K562 (cell line): ENCODE measurements around the gene VEGFB. TPM values are rescaled to one million over a fixed set of nuclear protein-coding genes. Genes with fewer than 3 reads are reported as not detected.
A peak's percentile ranks its signal among the peaks of the same experiment; 100 is the strongest.

Source experiments
- ATAC-seq: fragments of 200-7000 bp; cut with Tn5 transposase; 3 replicates; pipeline ENCODE4 v1.9.1; 2020; ENCODE audit warnings: moderate library complexity
- BruUV-seq: library from RNA; stranded (reverse); fragments of 400-500 nt; replicated peaks from 2 replicates; lab custom pipeline; 2021; lab: Mats Ljungman, UMichigan
- CTCF ChIA-PET: fragments of 300-600 bp; formaldehyde crosslinking; extraction: SDS; loops from one replicate; lab custom pipeline; 2021; ENCODE audit warnings: low intra/inter-chr PET ratio; lab: Yijun Ruan, JAX
- POLR2A ChIA-PET: fragments of 300-600, 350-650 bp; sonication (Branson Sonifier 250); formaldehyde crosslinking; extraction: SDS; loops from one replicate; lab custom pipeline; 2021; ENCODE audit warnings: antibody characterized with exemption, inconsistent platforms; lab: Yijun Ruan, JAX
- DNase-seq, 4 experiments: peaks; one replicate each; pipeline versions ENCODE4 v3.0.0 to v3.0.0-alpha.2; 2011 to 2018; ENCODE audit warnings: low spot score in 3 of 4, mixed read lengths in 3 of 4; ENCODE audit errors: extremely low read depth in 1 of 4
- FAIRE-seq: peaks from 2 replicates; lab custom pipeline; 2011; peaks lifted over from hg19 to GRCh38; lab: Jason Lieb, UNC
- H2AFZ ChIP-seq: 2 replicates; pipeline ENCODE4 v1.6.0; 2011; ENCODE audit warnings: low read depth, low read length, control low read depth, inconsistent platforms
- H3K27ac ChIP-seq: fragments of 200-600 bp; 3 replicates; pipeline ENCODE4 v1.8.0; 2011; ENCODE audit warnings: low read depth, mild to moderate bottlenecking, control low read depth, inconsistent platforms, low read length, moderate library complexity, mixed read lengths; ENCODE audit errors: extremely low read depth
- H3K27me3 ChIP-seq, 2 experiments: fragments of 300-600 bp in 1 of 2; 2 replicates in 1 of 2; 3 replicates in 1 of 2; pipeline versions ENCODE4 v1.6.0 to v1.8.0; 2011; ENCODE audit warnings: inconsistent platforms in 2 of 2, low read length in 2 of 2, mild to moderate bottlenecking in 1 of 2, mixed read lengths in 1 of 2, moderate library complexity in 1 of 2; ENCODE audit not compliant: control insufficient read depth in 2 of 2, insufficient read depth in 2 of 2
- H3K36me3 ChIP-seq: fragments of 300-600 bp; 3 replicates; pipeline ENCODE4 v1.8.0; 2011; ENCODE audit warnings: mild to moderate bottlenecking, low read length, inconsistent platforms; ENCODE audit not compliant: control insufficient read depth, insufficient read depth
- H3K4me1 ChIP-seq, 2 experiments: fragments of 200-600 bp in 1 of 2; replicated peaks in 1 of 2; 2 replicates in 1 of 2; 3 replicates in 1 of 2; pipeline versions ENCODE4 v1.5.1 to v1.8.0; 2011; ENCODE audit warnings: inconsistent platforms in 2 of 2, low read length in 2 of 2, mild to moderate bottlenecking in 1 of 2, mixed read lengths in 1 of 2, moderate library complexity in 1 of 2; ENCODE audit not compliant: control insufficient read depth in 2 of 2, insufficient read depth in 2 of 2
- H3K4me2 ChIP-seq: 2 replicates; pipeline ENCODE4 v1.6.1; 2011; ENCODE audit warnings: low read length, control low read depth, inconsistent platforms, mixed read lengths; ENCODE audit not compliant: insufficient read depth
- H3K4me3 ChIP-seq: fragments of 200-600 bp; sonication (generic), shearing (Covaris generic); 2 replicates; pipeline ENCODE4 v1.5.1; 2016; ENCODE audit warnings: control low read depth, inconsistent platforms
- H3K79me2 ChIP-seq: fragments of 200-600 bp; 3 replicates; pipeline ENCODE4 v1.8.0; 2011; ENCODE audit warnings: low read length, inconsistent platforms; ENCODE audit not compliant: control insufficient read depth, insufficient read depth
- H3K9ac ChIP-seq, 2 experiments: 2 replicates each; pipeline versions ENCODE4 v1.6.0 to v1.6.1; 2011; ENCODE audit warnings: low read depth in 2 of 2, low read length in 2 of 2, control low read depth in 1 of 2, inconsistent platforms in 1 of 2, mild to moderate bottlenecking in 1 of 2, mixed read lengths in 1 of 2; ENCODE audit not compliant: insufficient read depth in 1 of 2
- H3K9me1 ChIP-seq: one replicate; pipeline ENCODE4 v1.6.0; 2011; ENCODE audit warnings: inconsistent platforms, mild to moderate bottlenecking, low read length, moderate library complexity; ENCODE audit not compliant: control insufficient read depth, insufficient read depth
- H3K9me3 ChIP-seq: replicated peaks from 2 replicates; pipeline ENCODE4 v1.5.1; 2011; ENCODE audit warnings: low read depth, low read length, inconsistent platforms; ENCODE audit not compliant: control insufficient read depth, insufficient read depth
- H4K20me1 ChIP-seq: replicated peaks from 2 replicates; pipeline ENCODE4 v1.6.1; 2011; ENCODE audit warnings: low read length, inconsistent platforms, mixed read lengths; ENCODE audit not compliant: control insufficient read depth, insufficient read depth
- CREBBP ChIP-seq: IDR thresholded peaks from one replicate; pipeline ENCODE4 v1.6.1; 2012; ENCODE audit warnings: low read depth, mild to moderate bottlenecking, control low read depth, inconsistent platforms, low read length
- RB1 ChIP-seq: fragments of 450-650 bp; IDR thresholded peaks from 2 replicates; pipeline ENCODE4 v1.6.1; 2017; ENCODE audit warnings: low read depth, mild to moderate bottlenecking
- RHOXF2B ChIP-seq: fragments of 250-450 bp; sonication (Bioruptor Pico); conservative IDR thresholded peaks from 2 replicates; pipeline ENCODE4 v1.5.1; 2021
- SOX6 ChIP-seq: fragments of 450-650 bp; IDR thresholded peaks from 2 replicates; pipeline ENCODE4 v1.6.1; 2014; ENCODE audit warnings: mild to moderate bottlenecking
- SRSF7 ChIP-seq: fragments of 200-400 bp; formaldehyde crosslinking; optimal IDR thresholded peaks from 2 replicates; pipeline ENCODE3; 2017; ENCODE audit warnings: mild to moderate bottlenecking, low read depth, low read length
- TCF3 ChIP-seq: sonication (generic); formaldehyde crosslinking; IDR thresholded peaks from 2 replicates; pipeline ENCODE4 v1.4.0; 2020; ENCODE audit warnings: mild to moderate bottlenecking, missing genetic modification reagents
- U2AF2 ChIP-seq: fragments of 200-400 bp; formaldehyde crosslinking; optimal IDR thresholded peaks from 2 replicates; pipeline ENCODE3; 2017; ENCODE audit warnings: low read depth, mild to moderate bottlenecking, low read length
- ZNF644 ChIP-seq: fragments of 200-800 bp; sonication (Bioruptor generic); IDR thresholded peaks from 2 replicates; pipeline ENCODE4 v1.6.1; 2016; ENCODE audit warnings: low read depth, missing genetic modification characterization, missing compliant biosample characterization
- ZNF717 ChIP-seq: fragments of 250-450 bp; sonication (Bioruptor Pico); IDR thresholded peaks from 2 replicates; pipeline ENCODE4 v1.5.0; 2021
- WGBS: fragments of 100-300 bp; shearing (Covaris generic); methylation state at CpG from one replicate; pipeline ENCODE4 v1.1.6; 2016; ENCODE audit warnings: low coverage, mixed read lengths; ENCODE audit not compliant: insufficient coverage; ENCODE audit errors: missing lambda C conversion rate; 5-methylcytosine and 5-hydroxymethylcytosine counted together
- in situ Hi-C: fragments of 300-500 bp; cut with MboI; formaldehyde crosslinking; loops from 4 replicates; pipeline ENCODE4 v1.15.0; 2018; ENCODE audit warnings: inconsistent platforms, mixed read lengths
- intact Hi-C: fragments of 100-400 bp; cut with micrococcal nuclease; formaldehyde crosslinking; loops from 2 replicates; pipeline ENCODE4 v1.14.2; 2022
- polyA plus RNA-seq, 8 experiments: library from polyadenylated mRNA; depleted of rRNA in 4 of 8; stranded (reverse) in 5 of 8; unstranded in 3 of 8; fragments of >200 nt; fragmentation: Nextera tagmentation in 2 of 8; fragmentation: Illumina TruSeq in 1 of 8; extraction: Ambion mirVana in 2 of 8; extraction: Trizol in 1 of 8; gene quantifications; 2 replicates each; pipeline versions ENCODE4 v1.2.1 to v1.2.3, GENCODE V29; 2011 to 2014; ENCODE audit warnings: inconsistent platforms in 1 of 8, missing spikeins in 1 of 8
- total RNA-seq, 7 experiments: library from RNA; depleted of rRNA in 6 of 7; stranded (reverse); fragments of >200 nt in 6 of 7; fragmentation: Illumina TruSeq in 2 of 7; extraction: Trizol in 2 of 7; gene quantifications; 2 replicates each; pipeline versions ENCODE4 v1.2.1 to v1.2.3, GENCODE V29; 2011 to 2021; ENCODE audit warnings: low replicate concordance in 1 of 7

VEGFB gene
- total and polyA plus RNA-seq, 9 of the 15 experiments (the other 6 are each of a cell fraction or from before 2014, with no cell fraction given) = 11.0 to 83.4 (median 25.7) TPM

GRCh38 chr11:64263947-64264317 is 29.5 kb downstream of the VEGFB start:
- 0 out of 2 replicates have a peak, but pooled peaks cover 4% of the 10 kb centered on the region for H4K20me1 ChIP-seq
- FAIRE-seq = no peak
- TF ChIP-seq RHOXF2B = no peak
- no peak for TF ChIP-seq TCF3 (CRISPR knock-in tag)
- TF ChIP-seq ZNF644 (tag) = no peak
- no peak for TF ChIP-seq U2AF2
- TF ChIP-seq SRSF7 = no peak
- no peak for TF ChIP-seq RB1
- TF ChIP-seq ZNF717 (CRISPR knock-in tag) = no peak
- no peak for TF ChIP-seq SOX6
- TF ChIP-seq CREBBP = no peak
- TF ChIP-seq, all 486 proteins: peak for 0
- H3K9ac ChIP-seq = peak overlapping the region in 1 of 2 experiments; percentile 18; a peak in 1 of 4 replicates
- 94% methylated on average over 7 of the region's 8 CpGs for WGBS
- H3K79me2 ChIP-seq = peaks cover 10% of the 10 kb centered on the region; the same call in 2 of the 3 replicates
- peaks cover 14 to 51% of the 10 kb centered on the region in 2 experiments for H3K4me1 ChIP-seq
- no peak overlapping the region for H3K4me2 ChIP-seq
- no TSS peak for BruUV-seq
- intact Hi-C loops = no loop called here
- DNase-seq (no peak), ATAC-seq (no peak)
- ChIA-PET POLR2A (interaction anchor here (0.6 to 2.4 kb wide), 6 partner anchors 8 to 59 kb away, joined by 3 to 7 read pairs (median 4); partner anchors contain the start of genes PLCB3 and PPP1R14B), CTCF (no interaction called here)
- H3K9me1 ChIP-seq = peaks cover 3% of the 10 kb centered on the region
- no peaks in the 10 kb centered on the region for H3K9me3 ChIP-seq
- in situ Hi-C loops = no loop called here
- no peak overlapping the region for H3K27ac ChIP-seq
- H2AFZ ChIP-seq = no peak overlapping the region
- no peaks in the 10 kb centered on the region for H3K27me3 ChIP-seq
- H3K36me3 ChIP-seq = peaks cover 86% of the 10 kb centered on the region
- no peak overlapping the region for H3K4me3 ChIP-seq
